IPS-NIHi7 (cell line): ENCODE measurements around the gene MPV17L2.

Experiments
- DNase-seq: peaks from one replicate; pipeline ENCODE4 v3.0.0; 2012; ENCODE audit warnings: mixed read lengths; ENCODE audit errors: extremely low spot score

MPV17L2 gene

DNA sequence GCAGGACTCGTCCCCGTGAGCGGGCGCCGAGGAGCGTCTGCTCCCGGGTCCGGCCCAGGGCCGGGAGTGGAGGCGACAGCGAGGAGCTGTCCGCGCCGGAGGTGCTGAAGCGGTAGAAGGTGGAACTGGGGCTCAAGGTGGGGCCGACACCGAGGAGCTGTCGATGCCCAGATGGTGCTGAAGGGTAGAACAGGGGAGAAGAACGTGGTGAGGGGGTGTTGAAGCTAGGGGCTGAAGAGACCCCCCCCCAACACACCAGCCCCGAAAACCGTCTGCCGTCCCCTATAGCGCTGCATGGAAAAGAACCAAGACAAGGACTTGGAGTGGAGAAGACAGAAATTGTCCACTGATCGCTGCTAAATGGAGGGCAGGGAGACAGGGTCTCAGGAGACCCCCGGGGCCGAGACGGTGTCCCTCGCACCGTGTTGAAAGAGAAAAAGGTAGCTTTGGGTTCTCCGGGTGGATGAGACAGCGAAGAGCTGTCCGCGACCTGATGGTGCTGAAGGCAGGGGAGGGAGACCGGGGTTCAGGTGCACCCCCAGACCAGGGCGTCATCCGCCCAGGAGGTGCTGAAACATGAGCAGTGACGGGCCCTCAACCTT, 40.3 kb downstream of the MPV17L2 start:
- DNase-seq: peak; percentile 92

DNA sequence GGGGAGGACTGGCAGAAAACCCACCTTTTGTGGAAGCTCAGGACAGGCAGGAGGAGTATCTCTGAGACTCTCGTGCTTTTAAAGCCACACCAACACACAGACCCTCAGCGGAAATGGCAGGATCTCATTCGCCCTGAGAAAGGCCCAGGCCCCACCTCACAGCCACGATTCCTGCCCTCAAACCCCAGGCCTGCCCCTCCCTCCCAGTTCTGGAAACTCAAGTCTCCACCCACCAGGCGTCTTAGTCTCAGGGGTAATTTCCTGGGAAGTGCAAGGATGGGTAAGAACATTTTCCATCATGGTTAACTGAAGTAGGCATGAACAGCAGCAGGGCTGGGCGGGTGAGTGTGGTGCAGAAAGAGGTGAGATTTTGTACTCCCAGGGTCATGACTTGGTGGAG, 41.2 kb downstream of the MPV17L2 start:
- DNase-seq: no peak

- no peak for DNase-seq
Observed at GRCh38 chr19:18239303-18239702, 46.3 kb downstream of the MPV17L2 start.

DNA sequence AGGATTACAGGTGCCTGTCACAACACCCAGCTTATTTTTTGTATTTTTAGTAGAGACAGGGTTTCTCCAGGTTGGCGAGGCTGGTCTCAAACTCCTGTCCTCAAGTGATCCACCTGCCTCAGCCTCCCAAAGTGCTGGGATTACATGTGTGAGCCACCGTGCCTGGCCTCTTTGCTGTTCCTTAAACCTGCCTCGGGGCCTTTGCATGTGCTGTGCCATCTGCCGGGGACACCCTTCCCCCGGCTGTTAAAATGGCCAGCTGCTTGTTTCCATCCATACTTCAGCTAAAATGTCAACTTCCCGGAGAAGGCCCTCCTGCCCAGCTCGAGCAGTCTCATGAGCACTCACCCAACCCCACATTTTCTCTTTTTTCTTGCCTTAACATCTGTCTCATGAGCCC, 52.3 kb downstream of the MPV17L2 start:
- DNase-seq: no peak
